CD8-positive, alpha-beta memory T cell (primary cell): ENCODE data around the gene SCAMP3. TPM values are rescaled to one million over a fixed set of nuclear protein-coding genes. Genes with fewer than 3 reads are reported as not detected.
"Not testable (repeated sequence)": the region's sequence is repeated elsewhere in the genome, so short reads cannot be mapped to it uniquely, and the experiment has no call there.

Experiments used
- CTCF ChIA-PET: fragments of 350-600 bp; sonication (Branson Sonifier 250); formaldehyde crosslinking; loops from one replicate; lab custom pipeline; 2021; ENCODE audit warnings: antibody characterized with exemption; lab: Charles Lee
- POLR2A ChIA-PET: fragments of 350-600 bp; sonication (Branson Sonifier 250); formaldehyde crosslinking; loops from one replicate; lab custom pipeline; 2021; ENCODE audit warnings: antibody characterized with exemption; lab: Charles Lee
- DNase-seq, 5 donors: peaks; one replicate each; pipeline versions ENCODE4 v3.0.0 to v3.0.0-alpha.2; 2020 to 2022; ENCODE audit warnings: mixed read lengths in 1 of 5
- H3K27ac ChIP-seq: one replicate; pipeline ENCODE4 v1.7.0; 2013; ENCODE audit warnings: low read depth, mild to moderate bottlenecking, low read length, moderate library complexity
- H3K27me3 ChIP-seq: 2 replicates; pipeline ENCODE4 v1.7.0; 2013; ENCODE audit warnings: low read length, mild to moderate bottlenecking; ENCODE audit not compliant: insufficient read depth, poor library complexity, severe bottlenecking
- H3K36me3 ChIP-seq: 2 replicates; pipeline ENCODE4 v1.7.0; 2013; ENCODE audit warnings: mild to moderate bottlenecking, low read length, moderate library complexity; ENCODE audit not compliant: insufficient read depth
- H3K4me1 ChIP-seq: 2 replicates; pipeline ENCODE4 v1.7.0; 2013; ENCODE audit warnings: mild to moderate bottlenecking, low read length, moderate library complexity; ENCODE audit not compliant: insufficient read depth
- H3K4me3 ChIP-seq: 2 replicates; pipeline ENCODE4 v1.7.0; 2013; ENCODE audit warnings: mild to moderate bottlenecking, low read length
- H3K9me3 ChIP-seq: 2 replicates; pipeline ENCODE4 v1.7.0; 2013; ENCODE audit warnings: mild to moderate bottlenecking, low read length
- H3K27ac Mint-ChIP-seq, 8 donors: one replicate each; pipeline ENCODE4 v1.8.0; 2020 to 2021; ENCODE audit warnings: mixed read lengths in 8 of 8, mild to moderate bottlenecking in 6 of 8, inconsistent platforms in 3 of 8, moderate library complexity in 3 of 8
- H3K27me3 Mint-ChIP-seq, 2 donors: one replicate each; pipeline ENCODE4 v1.8.0; 2020 to 2021; ENCODE audit warnings: mixed read lengths in 2 of 2, mild to moderate bottlenecking in 1 of 2, moderate library complexity in 1 of 2
- H3K36me3 Mint-ChIP-seq, 3 donors: one replicate each; pipeline ENCODE4 v1.8.0; 2020 to 2021; ENCODE audit warnings: mixed read lengths in 3 of 3, inconsistent platforms in 1 of 3, mild to moderate bottlenecking in 1 of 3
- H3K4me1 Mint-ChIP-seq, 3 donors: one replicate each; pipeline ENCODE4 v1.8.0; 2020 to 2021; ENCODE audit warnings: mixed read lengths in 3 of 3, inconsistent platforms in 1 of 3, mild to moderate bottlenecking in 1 of 3
- H3K4me3 Mint-ChIP-seq, 7 donors: one replicate each; pipeline ENCODE4 v1.8.0; 2020 to 2021; ENCODE audit warnings: mixed read lengths in 7 of 7, mild to moderate bottlenecking in 6 of 7, moderate library complexity in 4 of 7, inconsistent platforms in 2 of 7
- H3K9me3 Mint-ChIP-seq, 5 donors: one replicate each; pipeline ENCODE4 v1.8.0; 2020 to 2022; ENCODE audit warnings: mixed read lengths in 5 of 5, mild to moderate bottlenecking in 3 of 5, moderate library complexity in 2 of 5, inconsistent platforms in 1 of 5
- polyA plus RNA-seq: library from polyadenylated mRNA; unstranded; fragments of 300-500 nt; fragmentation: Illumina TruSeq; gene quantifications from one replicate; pipeline ENCODE4 v1.2.3, GENCODE V29; 2021
- total RNA-seq, 2 experiments: library from RNA; stranded (reverse); gene quantifications; one replicate each; pipeline ENCODE4 v1.2.3, GENCODE V29; 2021

SCAMP3 gene
- total and polyA plus RNA-seq, 3 experiments from 2014 or later: 152 to 179 (median 158) TPM

- CTCF ChIA-PET: interaction anchor here (0.6 to 5.3 kb wide), 6 partner anchors 18 to 52 kb away, joined by 3 to 67 read pairs (median 14); partner anchors contain the start of genes KRTCAP2, MTX1, THBS3 and TRIM46
- POLR2A ChIA-PET, H3K4me3 ChIP-seq, H3K9me3 ChIP-seq, H3K36me3 Mint-ChIP-seq, H3K27me3 ChIP-seq, H3K9me3 Mint-ChIP-seq, DNase-seq, H3K27me3 Mint-ChIP-seq, H3K36me3 ChIP-seq: not testable (repeated sequence)
- Mint-ChIP-seq H3K4me1 (peaks cover 22 to 24% (median 23%) of the 10 kb centered on the region in 3 donors), H3K4me3 (peak overlapping the region in 1 of 7 donors; percentile 32), H3K27ac (peak overlapping the region in 3 of 8 donors; percentile 29 to 66 (median 56))
- Histone ChIP-seq H3K27ac (peak overlapping the region; percentile 89), H3K4me1 (peaks cover 17% of the 10 kb centered on the region)
Measured at GRCh38 chr1:155225404-155225759, 36.8 kb downstream of the SCAMP3 start.

GRCh38 chr1:155223047-155223446 lies 39.1 kb downstream of the SCAMP3 start:
- Histone ChIP-seq H3K27me3 (no peaks in the 10 kb centered on the region), H3K27ac (peak overlapping the region; percentile 20), H3K9me3 (no peaks in the 10 kb centered on the region), H3K4me3 (no peak overlapping the region), H3K4me1 (peaks cover 22% of the 10 kb centered on the region), H3K36me3 (no peaks in the 10 kb centered on the region)
- Mint-ChIP-seq H3K4me3 (no peak overlapping the region), H3K9me3 (no peaks in the 10 kb centered on the region), H3K27ac (no peak overlapping the region), H3K27me3 (no peaks in the 10 kb centered on the region), H3K36me3 (peaks cover 0 to 2% (median 0%) of the 10 kb centered on the region in 3 donors), H3K4me1 (peaks cover 31 to 39% (median 36%) of the 10 kb centered on the region in 3 donors)
- POLR2A ChIA-PET: no interaction called here
- CTCF ChIA-PET: interaction anchor here (2.8 to 5.3 kb wide), 2 partner anchors 16 to 28 kb away, joined by 10 to 67 read pairs; partner anchors contain the start of genes MTX1 and THBS3
- no peak for DNase-seq

- H3K27me3 ChIP-seq, H3K4me1 ChIP-seq, H3K36me3 ChIP-seq, CTCF ChIA-PET, H3K36me3 Mint-ChIP-seq, H3K4me3 ChIP-seq, H3K27ac ChIP-seq, DNase-seq, H3K27me3 Mint-ChIP-seq, H3K4me3 Mint-ChIP-seq, H3K9me3 Mint-ChIP-seq, H3K9me3 ChIP-seq, POLR2A ChIA-PET: not testable (repeated sequence)
- H3K4me1 Mint-ChIP-seq: peaks cover 12 to 16% (median 15%) of the 10 kb centered on the region in 3 donors
- H3K27ac Mint-ChIP-seq: peak overlapping the region in 1 of 8 donors; percentile 87
Measured at GRCh38 chr1:155220211-155220965, 41.8 kb downstream of the SCAMP3 start.

- no peaks in the 10 kb centered on the region for H3K27me3 Mint-ChIP-seq
- Histone ChIP-seq H3K4me3 (no peak overlapping the region), H3K9me3 (no peaks in the 10 kb centered on the region), H3K36me3 (no peaks in the 10 kb centered on the region), H3K27ac (no peak overlapping the region), H3K27me3 (no peaks in the 10 kb centered on the region), H3K4me1 (peaks cover 5% of the 10 kb centered on the region)
- CTCF ChIA-PET: interaction anchor here (1.5 kb wide), 1 partner anchor 12 kb away, joined by 5 read pairs; no protein-coding TSS in a partner anchor
- POLR2A ChIA-PET: no interaction called here
- H3K4me1 Mint-ChIP-seq: peaks cover 18 to 22% (median 21%) of the 10 kb centered on the region in 3 donors
- no peak for DNase-seq
- H3K9me3 Mint-ChIP-seq: no peaks in the 10 kb centered on the region
- peak overlapping the region in 7 of 8 donors; percentile 32 to 87 (median 38) for H3K27ac Mint-ChIP-seq
- peak overlapping the region in 2 of 7 donors; percentile 26 to 39 for H3K4me3 Mint-ChIP-seq
- peaks cover 0 to 6% (median 2%) of the 10 kb centered on the region in 3 donors for H3K36me3 Mint-ChIP-seq
Measured at GRCh38 chr1:155219592-155220031, 42.5 kb downstream of the SCAMP3 start.

- Mint-ChIP-seq H3K9me3 (no peaks in the 10 kb centered on the region), H3K4me1 (peaks cover 18 to 22% (median 21%) of the 10 kb centered on the region in 3 donors), H3K36me3 (peaks cover 0 to 6% (median 2%) of the 10 kb centered on the region in 3 donors), H3K4me3 (peak overlapping the region in 2 of 7 donors; percentile 26 to 39), H3K27me3 (no peaks in the 10 kb centered on the region), H3K27ac (peak overlapping the region; percentile 32 to 87 (median 48))
- no peaks in the 10 kb centered on the region for H3K36me3 ChIP-seq
- H3K9me3 ChIP-seq: no peaks in the 10 kb centered on the region
- peaks cover 5% of the 10 kb centered on the region for H3K4me1 ChIP-seq
- POLR2A ChIA-PET: no interaction called here
- no peak overlapping the region for H3K27ac ChIP-seq
- CTCF ChIA-PET: interaction anchor here (1.2 to 1.5 kb wide), 2 partner anchors 8 to 12 kb away, joined by 3 to 5 read pairs; no protein-coding TSS in a partner anchor
- H3K27me3 ChIP-seq: no peaks in the 10 kb centered on the region
- H3K4me3 ChIP-seq: no peak overlapping the region
- no peak for DNase-seq
Measured at GRCh38 chr1:155218854-155219591, 43.1 kb downstream of the SCAMP3 start.

GRCh38 chr1:155214702-155215101 lies 47.5 kb downstream of the SCAMP3 start:
- H3K27me3 Mint-ChIP-seq, H3K27ac ChIP-seq, POLR2A ChIA-PET, H3K4me1 ChIP-seq, H3K27me3 ChIP-seq, H3K9me3 ChIP-seq, H3K36me3 ChIP-seq, H3K4me3 ChIP-seq, H3K9me3 Mint-ChIP-seq, H3K4me3 Mint-ChIP-seq: not testable (repeated sequence)
- DNase-seq: peak in 1 of 5 donors; percentile 48
- H3K36me3 Mint-ChIP-seq: peaks cover 2 to 24% (median 4%) of the 10 kb centered on the region in 3 donors
- CTCF ChIA-PET: interaction anchor here (1.3 kb wide), 1 partner anchor 8 kb away, joined by 5 read pairs; no protein-coding TSS in a partner anchor
- H3K4me1 Mint-ChIP-seq: peaks cover 15 to 22% (median 21%) of the 10 kb centered on the region in 3 donors
- H3K27ac Mint-ChIP-seq: peak overlapping the region in 6 of 8 donors; percentile 42 to 95 (median 80)

GRCh38 chr1:155212051-155212440 lies 50.1 kb downstream of the SCAMP3 start:
- H3K4me3 Mint-ChIP-seq, H3K9me3 ChIP-seq, H3K9me3 Mint-ChIP-seq, H3K27ac ChIP-seq, CTCF ChIA-PET, POLR2A ChIA-PET, H3K4me3 ChIP-seq, H3K36me3 ChIP-seq, H3K27me3 Mint-ChIP-seq, H3K27ac Mint-ChIP-seq, H3K27me3 ChIP-seq: not testable (repeated sequence)
- DNase-seq: peak in 1 of 5 donors; percentile 22
- H3K4me1 ChIP-seq: peaks cover 21% of the 10 kb centered on the region
- Mint-ChIP-seq H3K36me3 (peaks cover 2 to 24% (median 4%) of the 10 kb centered on the region in 3 donors), H3K4me1 (peaks cover 21 to 29% (median 27%) of the 10 kb centered on the region in 3 donors)
